GM06990 (cell line): ENCODE data around the gene ROBO1.

Source experiments
- DNase-seq: peaks from one replicate; pipeline ENCODE4 v3.0.0-alpha.2; 2011; ENCODE audit not compliant: insufficient read length; ENCODE audit errors: extremely low read depth
- H3K27me3 ChIP-seq: replicated peaks from 2 replicates; pipeline ENCODE4 v1.6.0; 2011; ENCODE audit warnings: low read length; ENCODE audit not compliant: control insufficient read depth, insufficient read depth
- H3K36me3 ChIP-seq: 2 replicates; pipeline ENCODE4 v1.5.1; 2011; ENCODE audit warnings: low read length; ENCODE audit not compliant: control insufficient read depth, insufficient read depth
- H3K4me3 ChIP-seq: replicated peaks from 2 replicates; pipeline ENCODE4 v1.5.1; 2011; ENCODE audit warnings: low read depth, mild to moderate bottlenecking, control low read depth, low read length
- CTCF ChIP-seq: IDR thresholded peaks from 2 replicates; pipeline ENCODE4 v1.5.1; 2011; ENCODE audit warnings: low read length, control low read depth, mild to moderate bottlenecking, inconsistent platforms; ENCODE audit not compliant: insufficient read depth, poor library complexity, severe bottlenecking

The ROBO1 gene

GRCh38 chr3:79488407-79488806 is 279.4 kb downstream of the ROBO1 start:
- Histone ChIP-seq H3K27me3 (no peaks in the 10 kb centered on the region), H3K4me3 (no peak overlapping the region), H3K36me3 (no peaks in the 10 kb centered on the region)
- DNase-seq = no peak
- no peak for TF ChIP-seq CTCF

- H3K4me3 ChIP-seq = no peak overlapping the region
- DNase-seq = no peak
- no peaks in the 10 kb centered on the region for H3K36me3 ChIP-seq
- no peaks in the 10 kb centered on the region for H3K27me3 ChIP-seq
- no peak for TF ChIP-seq CTCF
Observed at GRCh38 chr3:79480746-79481145, 287.1 kb downstream of the ROBO1 start.

GRCh38 chr3:79478620-79479019 is 289.2 kb downstream of the ROBO1 start:
- TF ChIP-seq CTCF = no peak
- no peak for DNase-seq
- no peak overlapping the region for H3K4me3 ChIP-seq
- H3K27me3 ChIP-seq = no peaks in the 10 kb centered on the region
- H3K36me3 ChIP-seq = no peaks in the 10 kb centered on the region

GRCh38 chr3:79477242-79477641 is 290.6 kb downstream of the ROBO1 start:
- DNase-seq = no peak
- Histone ChIP-seq H3K36me3 (no peaks in the 10 kb centered on the region), H3K4me3 (no peak overlapping the region), H3K27me3 (no peaks in the 10 kb centered on the region)
- no peak for TF ChIP-seq CTCF

- TF ChIP-seq CTCF = no peak
- Histone ChIP-seq H3K27me3 (no peaks in the 10 kb centered on the region), H3K36me3 (no peaks in the 10 kb centered on the region), H3K4me3 (no peak overlapping the region)
- no peak for DNase-seq
Observed at GRCh38 chr3:79473993-79474392, 293.8 kb downstream of the ROBO1 start.

- no peaks in the 10 kb centered on the region for H3K36me3 ChIP-seq
- DNase-seq = no peak
- no peaks in the 10 kb centered on the region for H3K27me3 ChIP-seq
- no peak overlapping the region for H3K4me3 ChIP-seq
- no peak for TF ChIP-seq CTCF
Observed at GRCh38 chr3:79467721-79468120, 300.1 kb downstream of the ROBO1 start.
